Peyer's patch (tissue), 4 donors: Measurements from ENCODE around the gene SELENOP.

Experiments
- CTCF ChIP-seq, 6 experiments: fragments of 450-650 bp in 4 of 6; fragments of 200-600 bp in 2 of 6; sonication (generic) in 1 of 6; IDR thresholded peaks; one replicate each; pipeline ENCODE4 v1.5.1; 2017 to 2019; ENCODE audit warnings: antibody characterized with exemption in 6 of 6, mild to moderate bottlenecking in 3 of 6, moderate library complexity in 1 of 6
- POLR2A ChIP-seq, 2 donors: fragments of 450-650 bp; IDR thresholded peaks; one replicate each; pipeline ENCODE4 v1.5.1; 2017; ENCODE audit warnings: antibody characterized with exemption in 2 of 2, mild to moderate bottlenecking in 2 of 2, moderate library complexity in 2 of 2

GRCh38 chr5:42753099-42753498 is 58.6 kb downstream of the SELENOP start:
- TF ChIP-seq CTCF (IDR thresholded peaks at IDR 0.05) (no peak), POLR2A (IDR thresholded peaks at IDR 0.05) (no peak)
